Tibial artery (tissue), 4 donors: ENCODE measurements around the gene FOXJ3.

Experiments used
- DNase-seq, 2 donors: peaks; one replicate each; pipeline ENCODE4 v3.0.0-alpha.2; 2019
- H3K27ac ChIP-seq, 2 donors: fragments of 200-600 bp; sonication (generic) in 1 of 2; 1 replicate in 1 of 2; 2 replicates in 1 of 2; pipeline ENCODE4 v1.5.1; 2018 to 2019; ENCODE audit warnings: mild to moderate bottlenecking in 1 of 2
- H3K27me3 ChIP-seq, 2 donors: fragments of 200-600 bp; sonication (generic) in 1 of 2; one replicate each; pipeline versions ENCODE4 v1.5.1 to v1.6.0; 2016 to 2019
- H3K36me3 ChIP-seq, 3 donors: fragments of 200-600 bp; sonication (generic) in 2 of 3; one replicate each; pipeline ENCODE4 v1.5.1; 2016 to 2019; ENCODE audit warnings: mild to moderate bottlenecking in 2 of 3
- H3K4me1 ChIP-seq, 4 donors: fragments of 200-600 bp; sonication (generic) in 2 of 4; 1 replicate in 3 of 4; 2 replicates in 1 of 4; pipeline ENCODE4 v1.5.1; 2016 to 2019
- H3K4me3 ChIP-seq, 2 donors: fragments of 200-600 bp; sonication (generic) in 1 of 2; 1 replicate in 1 of 2; 2 replicates in 1 of 2; pipeline ENCODE4 v1.5.1; 2018 to 2019; ENCODE audit warnings: mild to moderate bottlenecking in 2 of 2
- H3K9me3 ChIP-seq, 3 donors: fragments of 200-600 bp; sonication (generic) in 1 of 3; one replicate each; pipeline ENCODE4 v1.5.1; 2016 to 2019
- CTCF ChIP-seq, 2 experiments: fragments of 200-600 bp in 1 of 2; fragments of 450-650 bp in 1 of 2; IDR thresholded peaks; one replicate each; pipeline ENCODE4 v1.5.1; 2017 to 2019; ENCODE audit warnings: antibody characterized with exemption in 2 of 2, mild to moderate bottlenecking in 1 of 2, moderate library complexity in 1 of 2
- intact Hi-C: fragments of 100-400 bp; cut with DNase I; formaldehyde crosslinking; loops from one replicate; pipeline ENCODE4 v1.15.0; 2023; ENCODE audit warnings: low total_unique reads

The FOXJ3 gene

GRCh38 chr1:42206164-42206563 lies 128.9 kb downstream of the FOXJ3 start:
- Histone ChIP-seq H3K36me3 (peaks cover 0 to 12% (median 0%) of the 10 kb centered on the region in 3 donors), H3K4me3 (no peak overlapping the region), H3K27ac (no peak overlapping the region), H3K27me3 (no peaks in the 10 kb centered on the region), H3K4me1 (peaks cover 0 to 16% (median 4%) of the 10 kb centered on the region in 4 donors), H3K9me3 (peaks cover 0 to 6% (median 0%) of the 10 kb centered on the region in 3 donors)
- DNase-seq = no peak
- intact Hi-C loops = no loop called here
- no peak for TF ChIP-seq CTCF (IDR thresholded peaks at IDR 0.05)

GRCh38 chr1:42201986-42202385 lies 133.0 kb downstream of the FOXJ3 start:
- Histone ChIP-seq H3K27ac (no peak overlapping the region), H3K4me1 (no peaks in the 10 kb centered on the region), H3K27me3 (no peaks in the 10 kb centered on the region), H3K36me3 (peaks cover 0 to 29% (median 8%) of the 10 kb centered on the region in 3 donors), H3K4me3 (no peak overlapping the region), H3K9me3 (peaks cover 0 to 7% (median 0%) of the 10 kb centered on the region in 3 donors)
- TF ChIP-seq CTCF (IDR thresholded peaks at IDR 0.05) = no peak
- DNase-seq = no peak
- intact Hi-C loops = no loop called here

GRCh38 chr1:42198251-42198650 lies 136.8 kb downstream of the FOXJ3 start:
- no peak overlapping the region for H3K27ac ChIP-seq
- H3K4me1 ChIP-seq = no peaks in the 10 kb centered on the region
- DNase-seq = no peak
- H3K9me3 ChIP-seq = peaks cover 0 to 7% (median 0%) of the 10 kb centered on the region in 3 donors
- peaks cover 0 to 54% (median 44%) of the 10 kb centered on the region in 3 donors for H3K36me3 ChIP-seq
- intact Hi-C loops = no loop called here
- H3K27me3 ChIP-seq = no peaks in the 10 kb centered on the region
- no peak overlapping the region for H3K4me3 ChIP-seq
- TF ChIP-seq CTCF (IDR thresholded peaks at IDR 0.05) = no peak

- no peak overlapping the region for H3K4me3 ChIP-seq
- no peak for DNase-seq
- no peaks in the 10 kb centered on the region for H3K4me1 ChIP-seq
- H3K36me3 ChIP-seq = peaks cover 6 to 55% (median 46%) of the 10 kb centered on the region in 3 donors
- TF ChIP-seq CTCF (IDR thresholded peaks at IDR 0.05) = no peak
- no peaks in the 10 kb centered on the region for H3K27me3 ChIP-seq
- H3K27ac ChIP-seq = no peak overlapping the region
- no peaks in the 10 kb centered on the region for H3K9me3 ChIP-seq
- intact Hi-C loops = no loop called here
Observed at GRCh38 chr1:42195841-42196240, 139.2 kb downstream of the FOXJ3 start.

GRCh38 chr1:42192106-42192505 lies 142.9 kb downstream of the FOXJ3 start:
- Histone ChIP-seq H3K4me1 (no peaks in the 10 kb centered on the region), H3K4me3 (no peak overlapping the region), H3K9me3 (no peaks in the 10 kb centered on the region), H3K27me3 (no peaks in the 10 kb centered on the region), H3K27ac (no peak overlapping the region), H3K36me3 (peaks cover 6 to 70% (median 52%) of the 10 kb centered on the region in 3 donors)
- intact Hi-C loops = no loop called here
- DNase-seq = no peak
- TF ChIP-seq CTCF (IDR thresholded peaks at IDR 0.05) = no peak

- no peaks in the 10 kb centered on the region for H3K9me3 ChIP-seq
- no peak for TF ChIP-seq CTCF (IDR thresholded peaks at IDR 0.05)
- intact Hi-C loops = no loop called here
- H3K27me3 ChIP-seq = no peaks in the 10 kb centered on the region
- DNase-seq = no peak
- H3K4me1 ChIP-seq = no peaks in the 10 kb centered on the region
- no peak overlapping the region for H3K4me3 ChIP-seq
- peaks cover 6 to 71% (median 48%) of the 10 kb centered on the region in 3 donors for H3K36me3 ChIP-seq
- no peak overlapping the region for H3K27ac ChIP-seq
Observed at GRCh38 chr1:42191319-42191718, 143.7 kb downstream of the FOXJ3 start.
